Gastroesophageal sphincter (tissue), 4 donors: Measurements from ENCODE around the gene KCTD2. TPM values are rescaled to one million over a fixed set of nuclear protein-coding genes. Genes with fewer than 3 reads are reported as not detected.

Experiments
- ATAC-seq: fragments of 150-250 bp; one replicate; pipeline ENCODE4 v1.9.1; 2016; ENCODE audit warnings: mild to moderate bottlenecking, moderate library complexity
- H3K27ac ChIP-seq, 4 donors: fragments of 200-600 bp; sonication (generic) in 3 of 4; 1 replicate in 3 of 4; 2 replicates in 1 of 4; pipeline ENCODE4 v1.5.1; 2016 to 2019
- H3K27me3 ChIP-seq: fragments of 200-600 bp; sonication (generic); one replicate; pipeline ENCODE4 v1.5.1; 2019
- H3K36me3 ChIP-seq, 2 donors: fragments of 200-600 bp; sonication (generic); one replicate each; pipeline ENCODE4 v1.5.1; 2019; ENCODE audit warnings: control low read depth in 1 of 2
- H3K4me1 ChIP-seq, 3 donors: fragments of 200-600 bp; sonication (generic); 1 replicate in 2 of 3; 2 replicates in 1 of 3; pipeline ENCODE4 v1.5.1; 2016 to 2019; ENCODE audit warnings: control low read depth in 2 of 3
- H3K4me3 ChIP-seq, 2 donors: fragments of 200-600 bp; sonication (generic); one replicate each; pipeline ENCODE4 v1.5.1; 2019; ENCODE audit warnings: mild to moderate bottlenecking in 1 of 2, moderate library complexity in 1 of 2
- H3K9me3 ChIP-seq, 3 donors: fragments of 200-600 bp; sonication (generic); one replicate each; pipeline ENCODE4 v1.5.1; 2017 to 2019; ENCODE audit warnings: control low read depth in 2 of 3
- CTCF ChIP-seq, 4 experiments: fragments of 200-600 bp in 2 of 4; fragments of 450-650 bp in 2 of 4; sonication (generic) in 1 of 4; IDR thresholded peaks; one replicate each; pipeline ENCODE4 v1.5.1; 2017 to 2019; ENCODE audit warnings: antibody characterized with exemption in 4 of 4, mild to moderate bottlenecking in 2 of 4, moderate library complexity in 2 of 4
- EP300 ChIP-seq: sonication (generic); formaldehyde crosslinking; IDR thresholded peaks from one replicate; pipeline ENCODE4 v1.6.1; 2017; ENCODE audit warnings: antibody characterized with exemption, mild to moderate bottlenecking
- POLR2A ChIP-seq, 2 donors: fragments of 450-650 bp; IDR thresholded peaks; one replicate each; pipeline ENCODE4 v1.6.1; 2017; ENCODE audit warnings: antibody characterized with exemption in 2 of 2, mild to moderate bottlenecking in 2 of 2, moderate library complexity in 1 of 2
- POLR2AphosphoS5 ChIP-seq: sonication (generic); formaldehyde crosslinking; IDR thresholded peaks from one replicate; pipeline ENCODE4 v1.6.1; 2017; ENCODE audit warnings: antibody characterized with exemption
- WGBS, 2 donors: methylation state at CpG; one replicate each; pipeline ENCODE4 v1.1.5; 2018; ENCODE audit warnings: low coverage in 1 of 2; 5-methylcytosine and 5-hydroxymethylcytosine counted together
- total RNA-seq, 4 donors: library from RNA; depleted of rRNA; stranded (reverse); fragments of >200 nt; gene quantifications; one replicate each; pipeline ENCODE4 v1.1.0, GENCODE V29; 2016

KCTD2 gene
- total RNA-seq, 4 donors from 2014 or later: 27.1 to 39.7 (median 28.8) TPM

DNA sequence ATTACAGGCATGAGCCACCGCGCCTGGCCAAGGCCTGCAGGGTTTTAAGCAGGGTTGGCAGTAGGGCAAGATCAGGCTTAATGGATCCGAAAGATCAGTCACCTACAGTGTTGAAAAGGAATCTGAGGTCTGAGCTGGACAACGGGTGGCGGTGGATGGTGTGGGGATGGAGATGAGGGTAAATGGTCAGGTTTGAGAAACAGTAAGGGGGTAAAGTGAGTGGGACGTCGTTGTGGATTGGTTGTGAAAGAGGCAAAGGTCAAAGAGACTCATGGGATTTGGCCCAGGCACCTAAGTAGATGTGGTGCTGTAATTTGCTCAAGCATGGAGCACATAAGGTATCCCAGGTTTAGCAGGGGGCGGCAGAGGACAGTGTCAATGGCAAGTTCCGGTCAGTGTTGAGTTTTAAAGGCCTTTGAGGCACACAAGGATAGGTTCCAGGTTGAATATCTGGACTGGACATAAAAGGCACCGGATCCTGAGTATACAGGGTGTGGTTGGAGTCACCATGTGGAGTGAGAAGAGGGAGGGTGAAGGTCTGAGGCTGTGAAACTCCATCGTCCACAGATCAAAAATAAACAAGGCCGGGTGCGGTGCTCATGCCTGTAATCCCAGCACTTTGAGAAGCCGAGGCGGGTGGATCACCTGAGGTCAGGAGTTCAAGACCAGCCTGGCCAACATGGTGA is 39.6 kb downstream of the KCTD2 start:
- 75 to 81% methylated on average over 4 to 13 of the region's 15 CpGs for WGBS, 2 donors
- no peak overlapping the region for H3K4me3 ChIP-seq
- H3K27ac ChIP-seq: no peak overlapping the region
- TF ChIP-seq POLR2A (IDR thresholded peaks at IDR 0.05): no peak
- TF ChIP-seq CTCF (IDR thresholded peaks at IDR 0.05): no peak
- no peak for TF ChIP-seq POLR2AphosphoS5
- no peak for TF ChIP-seq EP300
- H3K4me1 ChIP-seq: peaks cover 0 to 39% (median 15%) of the 10 kb centered on the region in 3 donors
- H3K27me3 ChIP-seq: peaks cover 12% of the 10 kb centered on the region
- no peaks in the 10 kb centered on the region for H3K36me3 ChIP-seq
- no peak for ATAC-seq
- H3K9me3 ChIP-seq: no peaks in the 10 kb centered on the region

- Histone ChIP-seq H3K36me3 (no peaks in the 10 kb centered on the region), H3K9me3 (no peaks in the 10 kb centered on the region), H3K27me3 (peaks cover 12% of the 10 kb centered on the region), H3K4me3 (peak overlapping the region; percentile 41 to 60), H3K4me1 (peaks cover 0 to 42% (median 16%) of the 10 kb centered on the region in 3 donors), H3K27ac (peak overlapping the region in 3 of 4 donors; percentile 74 to 86 (median 77))
- WGBS, 2 donors: 100% methylated on average over 1 of the region's 12 CpGs; no CpG with 5 or more reads in 1 of the 2 donors
- ATAC-seq: no peak
- TF ChIP-seq CTCF (IDR thresholded peaks at IDR 0.05) (no peak), POLR2AphosphoS5 (no peak), POLR2A (IDR thresholded peaks at IDR 0.05) (no peak), EP300 (no peak)
Measured at GRCh38 chr17:75087182-75087557, 40.1 kb downstream of the KCTD2 start.

- Histone ChIP-seq H3K27me3 (peaks cover 12% of the 10 kb centered on the region), H3K9me3 (no peaks in the 10 kb centered on the region), H3K4me3 (peak within 1 kb of the TSS; percentile 41 to 60), H3K27ac (peak within 1 kb of the TSS; percentile 22 to 86 (median 76)), H3K36me3 (no peaks in the 10 kb centered on the region), H3K4me1 (peaks cover 0 to 42% (median 16%) of the 10 kb centered on the region in 3 donors)
- TF ChIP-seq POLR2AphosphoS5 (peak; percentile 16), EP300 (no peak), POLR2A (IDR thresholded peaks at IDR 0.05) (peak in 1 of 2 donors; percentile 30), CTCF (IDR thresholded peaks at IDR 0.05) (no peak)
- peak; percentile 92 for ATAC-seq
- whole genome bisulfite sequencing, 2 donors: 0% methylated on average over 1 of the region's 69 CpGs; no CpG with 5 or more reads in 1 of the 2 donors
Measured at GRCh38 chr17:75087558-75088453, 40.8 kb downstream of the KCTD2 start, which contains the start of gene SLC16A5. TSS of gene SLC16A5 (plus strand) at chr17:75087954. CDS start at chr17:75093637, 5,683 bp downstream.

GRCh38 chr17:75088465-75089417 is 41.7 kb downstream of the KCTD2 start:
- H3K27ac ChIP-seq: peak overlapping the region; percentile 22 to 86 (median 76)
- peak overlapping the region; percentile 41 to 60 for H3K4me3 ChIP-seq
- TF ChIP-seq EP300: no peak
- no peak for TF ChIP-seq POLR2AphosphoS5
- TF ChIP-seq POLR2A (IDR thresholded peaks at IDR 0.05): no peak
- no peak for TF ChIP-seq CTCF (IDR thresholded peaks at IDR 0.05)
- WGBS, 2 donors: no CpG with 5 or more reads among the region's 11 CpGs
- H3K4me1 ChIP-seq: peaks cover 0 to 49% (median 16%) of the 10 kb centered on the region in 3 donors
- H3K36me3 ChIP-seq: no peaks in the 10 kb centered on the region
- no peak for ATAC-seq
- no peaks in the 10 kb centered on the region for H3K9me3 ChIP-seq
- H3K27me3 ChIP-seq: peaks cover 12% of the 10 kb centered on the region
